Measurements from ENCODE around the gene KIR3DL2. TPM values are rescaled to one million over a fixed set of nuclear protein-coding genes. Genes with fewer than 3 reads are reported as not detected.
"Not testable (repeated sequence)": the region's sequence is repeated elsewhere in the genome, so short reads cannot be mapped to it uniquely, and the experiment has no call there.

Gene KIR3DL2
- total RNA-seq, 1 donor from 2014 or later: not detected

DNA sequence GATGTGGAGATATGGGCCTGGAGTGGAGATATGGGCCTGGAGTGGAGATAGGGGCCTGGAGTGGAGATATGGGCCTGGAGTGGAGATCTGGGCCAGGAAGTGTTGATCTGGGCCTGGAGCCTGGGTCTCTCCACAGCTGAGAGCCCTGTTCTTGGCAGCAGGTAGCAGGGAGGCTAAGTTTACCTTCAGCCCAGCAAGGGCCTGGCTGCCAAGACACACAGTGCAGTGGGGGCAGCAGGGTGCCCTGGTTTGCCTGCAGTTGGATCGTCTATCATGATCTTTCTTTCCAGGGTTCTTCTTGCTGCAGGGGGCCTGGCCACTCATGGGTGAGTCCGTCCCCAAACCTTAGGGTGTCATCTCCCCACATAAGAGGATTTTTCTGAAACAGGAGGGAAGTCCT lies 687 bp downstream of the KIR3DL2 start:
- H3K36me3 Mint-ChIP-seq (ENCODE audit: insufficient read depth): no peaks in the 10 kb centered on the region
- no peak overlapping the region for H3K27ac Mint-ChIP-seq
- H3K4me1 Mint-ChIP-seq (ENCODE audit: low read depth): no peaks in the 10 kb centered on the region
- no peak overlapping the region for H3K4me3 Mint-ChIP-seq (ENCODE audit: low read depth)
- TF ChIP-seq, protein P1, sequence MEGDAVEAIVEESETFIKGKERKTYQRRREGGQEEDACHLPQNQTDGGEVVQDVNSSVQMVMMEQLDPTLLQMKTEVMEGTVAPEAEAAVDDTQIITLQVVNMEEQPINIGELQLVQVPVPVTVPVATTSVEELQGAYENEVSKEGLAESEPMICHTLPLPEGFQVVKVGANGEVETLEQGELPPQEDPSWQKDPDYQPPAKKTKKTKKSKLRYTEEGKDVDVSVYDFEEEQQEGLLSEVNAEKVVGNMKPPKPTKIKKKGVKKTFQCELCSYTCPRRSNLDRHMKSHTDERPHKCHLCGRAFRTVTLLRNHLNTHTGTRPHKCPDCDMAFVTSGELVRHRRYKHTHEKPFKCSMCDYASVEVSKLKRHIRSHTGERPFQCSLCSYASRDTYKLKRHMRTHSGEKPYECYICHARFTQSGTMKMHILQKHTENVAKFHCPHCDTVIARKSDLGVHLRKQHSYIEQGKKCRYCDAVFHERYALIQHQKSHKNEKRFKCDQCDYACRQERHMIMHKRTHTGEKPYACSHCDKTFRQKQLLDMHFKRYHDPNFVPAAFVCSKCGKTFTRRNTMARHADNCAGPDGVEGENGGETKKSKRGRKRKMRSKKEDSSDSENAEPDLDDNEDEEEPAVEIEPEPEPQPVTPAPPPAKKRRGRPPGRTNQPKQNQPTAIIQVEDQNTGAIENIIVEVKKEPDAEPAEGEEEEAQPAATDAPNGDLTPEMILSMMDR (IDR thresholded peaks at IDR 0.05; ENCODE audit: unreplicated experiment): no peak
- DNase-seq (ENCODE audit: low spot score, unreplicated experiment): no peak
- no peaks in the 10 kb centered on the region for H3K27me3 Mint-ChIP-seq
- H3K9me3 Mint-ChIP-seq (ENCODE audit: low read depth): peaks cover 61% of the 10 kb centered on the region

DNA sequence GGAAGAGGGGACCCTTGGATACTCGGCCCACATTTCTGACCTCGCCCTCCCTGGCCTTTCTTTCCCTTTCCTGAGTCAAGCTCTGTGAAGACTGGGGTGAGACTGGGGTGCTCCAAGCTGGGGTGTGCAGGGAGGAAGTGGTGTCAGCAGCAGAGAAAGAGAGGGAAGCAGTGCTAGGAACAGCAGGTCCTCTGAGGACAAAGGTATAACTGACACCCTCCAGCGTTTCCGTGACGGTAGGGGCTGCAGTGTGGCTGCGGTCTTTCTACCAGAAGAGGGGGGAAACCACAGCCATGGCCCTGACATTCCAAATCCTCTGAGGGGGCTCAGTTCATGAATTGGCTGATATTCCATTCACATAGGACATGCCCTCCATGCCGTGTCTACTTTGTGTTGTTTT lies 1.1 kb downstream of the KIR3DL2 start:
- peaks cover 59% of the 10 kb centered on the region for H3K9me3 Mint-ChIP-seq (ENCODE audit: low read depth)
- H3K27ac Mint-ChIP-seq: no peak overlapping the region
- no peak for DNase-seq (ENCODE audit: low spot score, unreplicated experiment)
- no peaks in the 10 kb centered on the region for H3K4me1 Mint-ChIP-seq (ENCODE audit: low read depth)
- no peaks in the 10 kb centered on the region for H3K36me3 Mint-ChIP-seq (ENCODE audit: insufficient read depth)
- H3K27me3 Mint-ChIP-seq: no peaks in the 10 kb centered on the region
- H3K4me3 Mint-ChIP-seq (ENCODE audit: low read depth): no peak overlapping the region
- TF ChIP-seq, protein P1 (IDR thresholded peaks at IDR 0.05; ENCODE audit: unreplicated experiment): no peak

DNA sequence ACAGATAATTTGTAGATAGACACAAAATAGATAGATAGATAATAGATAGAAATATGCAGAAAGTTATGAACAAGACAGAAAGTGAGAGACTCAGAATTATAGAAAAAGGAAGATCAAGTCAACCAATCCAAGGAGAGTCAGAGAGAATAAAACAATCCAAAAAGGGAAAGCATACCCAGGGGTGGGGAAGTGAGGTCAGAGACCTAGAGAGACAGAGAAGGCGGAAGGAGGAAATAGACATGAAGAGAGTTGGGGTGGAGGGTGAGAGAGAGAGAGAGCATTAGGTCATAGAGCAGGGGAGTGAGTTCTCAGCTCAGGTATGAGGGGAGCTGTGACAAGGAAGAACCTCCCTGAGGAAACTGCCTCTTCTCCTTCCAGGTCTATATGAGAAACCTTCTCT lies 5.0 kb downstream of the KIR3DL2 start:
- not testable (repeated sequence) for H3K36me3 Mint-ChIP-seq (ENCODE audit: insufficient read depth); H3K4me3 Mint-ChIP-seq (ENCODE audit: low read depth); H3K4me1 Mint-ChIP-seq (ENCODE audit: low read depth); H3K27ac Mint-ChIP-seq; H3K27me3 Mint-ChIP-seq; DNase-seq (ENCODE audit: low spot score, unreplicated experiment)
- H3K9me3 Mint-ChIP-seq (ENCODE audit: low read depth): peaks cover 48% of the 10 kb centered on the region

DNA sequence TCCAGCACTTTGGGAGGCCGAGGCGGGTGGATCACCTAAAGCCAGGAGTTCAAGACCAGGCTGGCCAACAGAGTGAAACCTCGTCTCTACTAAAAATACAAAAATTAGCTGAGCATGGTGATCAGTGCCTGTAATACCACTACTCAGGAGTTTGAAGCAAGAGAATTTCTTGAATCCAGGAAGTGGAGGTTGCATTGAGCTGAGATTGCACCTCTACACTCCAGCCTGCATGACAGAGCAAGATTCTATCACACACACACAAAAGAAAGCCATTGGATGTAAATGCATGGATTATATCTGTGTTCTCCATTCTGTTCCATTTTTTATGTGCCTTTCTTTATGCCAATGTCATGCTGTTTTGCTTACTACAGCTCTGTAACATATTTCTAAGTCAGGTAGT lies 8.2 kb downstream of the KIR3DL2 start:
- not testable (repeated sequence) for H3K27ac Mint-ChIP-seq; H3K27me3 Mint-ChIP-seq; H3K4me3 Mint-ChIP-seq (ENCODE audit: low read depth); DNase-seq (ENCODE audit: low spot score, unreplicated experiment); H3K4me1 Mint-ChIP-seq (ENCODE audit: low read depth); H3K36me3 Mint-ChIP-seq (ENCODE audit: insufficient read depth)
- peaks cover 34% of the 10 kb centered on the region for H3K9me3 Mint-ChIP-seq (ENCODE audit: low read depth)

DNA sequence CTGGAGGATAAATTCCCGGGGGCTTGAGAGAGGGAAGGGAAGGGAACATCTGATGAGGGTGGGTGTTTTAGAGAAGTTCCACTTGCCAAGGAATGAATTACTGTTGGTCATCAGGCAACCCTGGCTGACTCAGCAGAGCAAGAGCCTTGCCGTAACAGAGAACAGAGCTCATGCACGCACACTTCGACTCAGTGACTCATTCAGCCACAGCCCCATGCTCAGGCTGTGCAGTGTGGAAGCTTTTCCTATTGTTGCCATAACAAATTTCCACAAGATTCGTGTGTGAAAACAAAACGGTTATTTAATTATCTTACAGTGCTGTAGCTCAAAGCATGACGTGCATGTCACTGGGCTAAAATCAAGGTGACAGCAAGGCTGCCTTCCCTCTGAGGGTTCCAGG lies 9.2 kb downstream of the KIR3DL2 start:
- not testable (repeated sequence) for H3K27me3 Mint-ChIP-seq; DNase-seq (ENCODE audit: low spot score, unreplicated experiment); H3K4me1 Mint-ChIP-seq (ENCODE audit: low read depth); H3K4me3 Mint-ChIP-seq (ENCODE audit: low read depth); H3K36me3 Mint-ChIP-seq (ENCODE audit: insufficient read depth); H3K27ac Mint-ChIP-seq
- peaks cover 28% of the 10 kb centered on the region for H3K9me3 Mint-ChIP-seq (ENCODE audit: low read depth)

DNA sequence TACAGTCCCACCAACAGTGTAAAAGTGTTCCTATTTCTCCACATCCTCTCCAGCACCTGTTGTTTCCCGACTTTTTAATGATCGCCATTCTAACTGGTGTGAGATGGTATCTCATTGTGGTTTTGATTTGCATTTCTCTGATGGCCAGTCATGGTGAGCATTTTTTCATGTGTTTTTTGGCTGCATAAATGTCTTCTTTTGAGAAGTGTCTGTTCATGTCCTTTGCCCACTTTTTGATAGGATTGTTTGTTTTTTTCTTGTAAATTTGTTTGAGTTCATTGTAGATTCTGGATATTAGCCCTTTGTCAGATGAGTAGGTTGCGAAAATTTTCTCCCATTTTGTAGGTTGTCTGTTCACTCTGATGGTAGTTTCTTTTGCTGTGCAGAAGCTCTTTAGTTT lies 13.2 kb downstream of the KIR3DL2 start:
- H3K9me3 Mint-ChIP-seq (ENCODE audit: low read depth): peaks cover 17% of the 10 kb centered on the region
- H3K4me3 Mint-ChIP-seq (ENCODE audit: low read depth); H3K27ac Mint-ChIP-seq; H3K4me1 Mint-ChIP-seq (ENCODE audit: low read depth); H3K27me3 Mint-ChIP-seq; H3K36me3 Mint-ChIP-seq (ENCODE audit: insufficient read depth); DNase-seq (ENCODE audit: low spot score, unreplicated experiment): not testable (repeated sequence)

DNA sequence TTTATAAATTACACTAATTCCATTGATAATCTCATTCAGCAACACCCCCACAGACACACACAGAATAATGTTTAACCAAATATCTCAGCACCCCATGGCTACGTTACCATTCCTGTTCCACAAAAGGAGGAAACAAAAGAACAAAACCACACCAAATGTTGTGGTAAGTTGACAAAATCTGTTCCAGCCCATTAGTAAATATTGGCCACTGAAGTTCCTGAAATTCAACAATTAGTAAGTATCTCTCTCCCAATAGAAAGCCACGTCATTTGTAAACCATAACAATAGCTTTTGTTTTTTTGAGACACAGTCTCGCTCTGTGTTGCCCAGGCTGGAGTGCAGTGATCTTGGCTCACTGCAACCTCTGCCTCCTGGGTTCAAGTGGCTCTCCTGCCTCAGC lies 21.5 kb downstream of the KIR3DL2 start:
- Mint-ChIP-seq H3K4me3 (ENCODE audit: low read depth) (no peak overlapping the region), H3K9me3 (ENCODE audit: low read depth) (peaks cover 9% of the 10 kb centered on the region), H3K27ac (no peak overlapping the region), H3K4me1 (ENCODE audit: low read depth) (peaks cover 4% of the 10 kb centered on the region), H3K27me3 (peaks cover 13% of the 10 kb centered on the region), H3K36me3 (ENCODE audit: insufficient read depth) (no peaks in the 10 kb centered on the region)
- DNase-seq (ENCODE audit: low spot score, unreplicated experiment): no peak
- TF ChIP-seq, protein P1 (IDR thresholded peaks at IDR 0.05; ENCODE audit: unreplicated experiment): no peak

Measured in progenitor cell of endocrine pancreas (in vitro differentiated cells).